B cell (primary cell): ENCODE results near the gene DHX36. TPM values are rescaled to one million over a fixed set of nuclear protein-coding genes. Genes with fewer than 3 reads are reported as not detected.

Experiments
- ATAC-seq: fragments of 200-7000 bp; cut with Tn5 transposase; one replicate; pipeline ENCODE4 v1.10.0; 2021; ENCODE audit warnings: low read depth, mild to moderate bottlenecking, moderate number of reproducible peaks, moderate library complexity
- CTCF ChIA-PET: fragments of 350-600 bp; sonication (Branson Sonifier 250); formaldehyde crosslinking; loops from one replicate; lab custom pipeline; 2021; ENCODE audit warnings: antibody characterized with exemption, inconsistent platforms; lab: Charles Lee
- POLR2A ChIA-PET: fragments of 350-600 bp; sonication (Branson Sonifier 250); formaldehyde crosslinking; loops from one replicate; lab custom pipeline; 2021; ENCODE audit warnings: antibody characterized with exemption; lab: Charles Lee
- DNase-seq: peaks from one replicate; pipeline ENCODE4 v3.0.0; 2013
- H2AFZ ChIP-seq: 2 replicates; pipeline ENCODE4 v1.6.1; 2012; ENCODE audit warnings: mild to moderate bottlenecking, low read depth, low read length; ENCODE audit not compliant: insufficient read depth, poor library complexity, severe bottlenecking
- H3K27ac ChIP-seq, 2 donors: 1 replicate in 1 of 2; 2 replicates in 1 of 2; pipeline ENCODE4 v1.5.1; 2012 to 2013; ENCODE audit warnings: low read length in 2 of 2, mild to moderate bottlenecking in 2 of 2, moderate library complexity in 1 of 2
- H3K27me3 ChIP-seq, 4 experiments: fragments of 200-600 bp in 1 of 4; sonication (generic) in 1 of 4; replicated peaks in 1 of 4; 1 replicate in 2 of 4; 2 replicates in 2 of 4; pipeline versions ENCODE4 v1.6.1 to v1.7.0; 2013 to 2016; ENCODE audit warnings: low read length in 3 of 4, mild to moderate bottlenecking in 2 of 4, mixed read lengths in 1 of 4, moderate library complexity in 1 of 4; ENCODE audit not compliant: insufficient read depth in 4 of 4, control insufficient read depth in 3 of 4; ENCODE audit errors: control extremely low read depth in 1 of 4
- H3K36me3 ChIP-seq, 2 experiments: replicated peaks in 1 of 2; 1 replicate in 1 of 2; 2 replicates in 1 of 2; pipeline versions ENCODE4 v1.6.1 to v1.7.1; 2013; ENCODE audit warnings: low read length in 1 of 2; ENCODE audit not compliant: insufficient read depth in 2 of 2, control insufficient read depth in 1 of 2; ENCODE audit errors: control extremely low read depth in 1 of 2, extremely low read depth in 1 of 2
- H3K4me1 ChIP-seq, 2 donors: fragments of 200-600 bp in 1 of 2; sonication (generic) in 1 of 2; 1 replicate in 1 of 2; 2 replicates in 1 of 2; pipeline versions ENCODE4 v1.5.1 to v1.6.1; 2013 to 2017; ENCODE audit warnings: low read length in 2 of 2; ENCODE audit not compliant: control insufficient read depth in 2 of 2, insufficient read depth in 2 of 2
- H3K4me2 ChIP-seq: replicated peaks from 2 replicates; pipeline ENCODE3; 2012; ENCODE audit warnings: mild to moderate bottlenecking, low read depth, low read length; ENCODE audit not compliant: poor library complexity, severe bottlenecking
- H3K4me3 ChIP-seq, 5 experiments: fragments of 200-600 bp in 1 of 5; sonication (generic) in 1 of 5; 1 replicate in 3 of 5; 2 replicates in 2 of 5; pipeline versions ENCODE4 v1.5.1 to v1.7.0; 2011 to 2016; ENCODE audit warnings: low read length in 4 of 5, mild to moderate bottlenecking in 4 of 5, low read depth in 2 of 5, control low read depth in 1 of 5, moderate library complexity in 1 of 5; ENCODE audit not compliant: insufficient read depth in 1 of 5; ENCODE audit errors: control extremely low read depth in 1 of 5, extremely low read depth in 1 of 5
- H3K79me2 ChIP-seq: fragments of 200-600 bp; sonication (generic); one replicate; pipeline ENCODE4 v1.6.0; 2016; ENCODE audit warnings: low read length; ENCODE audit not compliant: control insufficient read depth, insufficient read depth
- H3K9ac ChIP-seq: fragments of 200-600 bp; sonication (generic); 2 replicates; pipeline ENCODE4 v1.6.1; 2017; ENCODE audit warnings: mild to moderate bottlenecking, low read length, moderate library complexity
- H3K9me3 ChIP-seq, 3 donors: one replicate each; pipeline versions ENCODE4 v1.6.1 to v1.7.1; 2013; ENCODE audit warnings: low read length in 2 of 3; ENCODE audit not compliant: control insufficient read depth in 2 of 3, insufficient read depth in 1 of 3; ENCODE audit errors: control extremely low read depth in 1 of 3
- H4K20me1 ChIP-seq: 2 replicates; pipeline ENCODE4 v1.6.0; 2012; ENCODE audit warnings: mild to moderate bottlenecking, low read length; ENCODE audit not compliant: insufficient read depth, control insufficient read depth, poor library complexity, severe bottlenecking
- H3K27ac Mint-ChIP-seq: one replicate; pipeline ENCODE4 v1.8.0; 2021; ENCODE audit warnings: mixed read lengths
- H3K27me3 Mint-ChIP-seq: one replicate; pipeline ENCODE4 v1.8.0; 2021; ENCODE audit warnings: mixed read lengths
- H3K4me1 Mint-ChIP-seq: one replicate; pipeline ENCODE4 v1.8.0; 2021; ENCODE audit warnings: mixed read lengths
- H3K4me3 Mint-ChIP-seq: one replicate; pipeline ENCODE4 v1.8.0; 2021; ENCODE audit warnings: mixed read lengths
- H3K9me3 Mint-ChIP-seq: one replicate; pipeline ENCODE4 v1.8.0; 2022; ENCODE audit warnings: mixed read lengths; ENCODE audit not compliant: insufficient read depth
- EZH2 ChIP-seq: IDR thresholded peaks from 2 replicates; pipeline ENCODE4 v1.6.1; 2012; ENCODE audit warnings: borderline replicate concordance, low read depth, mild to moderate bottlenecking, moderate library complexity, low read length; ENCODE audit not compliant: insufficient read depth, poor library complexity, severe bottlenecking
- WGBS: methylation state at CpG from one replicate; pipeline ENCODE4 v1.1.5; 2013; ENCODE audit warnings: missing lambda C conversion rate; ENCODE audit not compliant: insufficient coverage; 5-methylcytosine and 5-hydroxymethylcytosine counted together
- intact Hi-C: fragments of 100-400 bp; cut with micrococcal nuclease; formaldehyde crosslinking; loops from one replicate; pipeline ENCODE4 v1.10.0; 2022
- polyA plus RNA-seq: library from polyadenylated mRNA; depleted of rRNA; stranded (reverse); fragments of >200 nt; gene quantifications from 2 replicates; pipeline ENCODE4 v1.2.3, GENCODE V29; 2012
- total RNA-seq, 2 donors: library from RNA; stranded (reverse); fragments of 120-200 nt in 1 of 2; gene quantifications; 1 replicate in 1 of 2; 2 replicates in 1 of 2; pipeline versions ENCODE4 v1.2.3 to v1.2.4, GENCODE V29; 2013 to 2022
- TF ChIP-seq, protein P1 (sequence below): fragments of 200-600 bp; IDR thresholded peaks from one replicate; pipeline ENCODE4 v1.8.0; 2022; ENCODE audit warnings: antibody characterized with exemption, mild to moderate bottlenecking

DHX36 gene
- total and polyA plus RNA-seq, 2 donors (not counting 1 experiment from before 2014, with no cell fraction given): 33.4 to 113 TPM

DNA sequence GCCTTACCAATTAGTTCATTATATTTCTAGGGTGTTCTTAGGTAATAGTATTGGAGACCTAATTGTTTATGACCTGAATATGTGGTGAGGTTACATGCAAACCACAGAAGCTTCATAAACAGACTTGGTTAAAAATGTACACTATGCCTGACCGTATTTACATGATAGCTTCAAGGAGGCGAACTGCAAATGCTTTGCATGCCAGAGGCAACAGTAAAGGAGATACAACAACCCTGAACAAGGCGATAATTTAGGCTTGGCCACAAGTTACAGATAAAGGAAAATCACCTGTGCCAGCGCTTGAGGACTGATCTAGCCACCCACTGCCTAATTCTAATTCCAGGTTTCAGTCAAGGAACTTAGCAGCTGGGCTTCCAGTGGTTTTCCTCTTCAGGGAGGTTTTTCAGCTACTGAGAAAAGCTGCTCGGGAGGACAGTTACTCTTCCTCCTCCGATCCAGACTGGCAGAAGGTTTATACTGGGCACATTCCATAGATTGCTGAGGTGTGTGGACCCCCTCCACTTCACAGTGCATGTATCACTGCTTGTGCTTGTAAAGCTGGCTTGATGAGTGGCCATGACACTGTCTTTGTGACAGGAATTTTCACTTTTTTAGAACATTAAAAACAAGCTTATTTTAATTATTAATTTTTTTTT lies 95.6 kb downstream of the DHX36 start:
- Histone ChIP-seq H3K79me2 (no peaks in the 10 kb centered on the region), H3K27me3 (peaks cover 0 to 3% (median 0%) of the 10 kb centered on the region in 4 experiments), H3K9me3 (no peaks in the 10 kb centered on the region), H3K4me3 (no peak overlapping the region), H4K20me1 (no peaks in the 10 kb centered on the region), H3K36me3 (no peaks in the 10 kb centered on the region), H2AFZ (no peak overlapping the region), H3K4me2 (no peak overlapping the region), H3K27ac (no peak overlapping the region), H3K9ac (no peak overlapping the region), H3K4me1 (no peaks in the 10 kb centered on the region)
- H3K4me3 Mint-ChIP-seq: no peak overlapping the region
- H3K9me3 Mint-ChIP-seq: no peaks in the 10 kb centered on the region
- TF ChIP-seq, protein P1, sequence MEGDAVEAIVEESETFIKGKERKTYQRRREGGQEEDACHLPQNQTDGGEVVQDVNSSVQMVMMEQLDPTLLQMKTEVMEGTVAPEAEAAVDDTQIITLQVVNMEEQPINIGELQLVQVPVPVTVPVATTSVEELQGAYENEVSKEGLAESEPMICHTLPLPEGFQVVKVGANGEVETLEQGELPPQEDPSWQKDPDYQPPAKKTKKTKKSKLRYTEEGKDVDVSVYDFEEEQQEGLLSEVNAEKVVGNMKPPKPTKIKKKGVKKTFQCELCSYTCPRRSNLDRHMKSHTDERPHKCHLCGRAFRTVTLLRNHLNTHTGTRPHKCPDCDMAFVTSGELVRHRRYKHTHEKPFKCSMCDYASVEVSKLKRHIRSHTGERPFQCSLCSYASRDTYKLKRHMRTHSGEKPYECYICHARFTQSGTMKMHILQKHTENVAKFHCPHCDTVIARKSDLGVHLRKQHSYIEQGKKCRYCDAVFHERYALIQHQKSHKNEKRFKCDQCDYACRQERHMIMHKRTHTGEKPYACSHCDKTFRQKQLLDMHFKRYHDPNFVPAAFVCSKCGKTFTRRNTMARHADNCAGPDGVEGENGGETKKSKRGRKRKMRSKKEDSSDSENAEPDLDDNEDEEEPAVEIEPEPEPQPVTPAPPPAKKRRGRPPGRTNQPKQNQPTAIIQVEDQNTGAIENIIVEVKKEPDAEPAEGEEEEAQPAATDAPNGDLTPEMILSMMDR: no peak
- TF ChIP-seq EZH2: no peak
- peaks cover 6% of the 10 kb centered on the region for H3K27me3 Mint-ChIP-seq
- DNase-seq (no peak), ATAC-seq (no peak)
- ChIA-PET CTCF (no interaction called here), POLR2A (no interaction called here)
- no peak overlapping the region for H3K27ac Mint-ChIP-seq
- WGBS: 95% methylated on average over 6 of the region's 6 CpGs
- no peaks in the 10 kb centered on the region for H3K4me1 Mint-ChIP-seq
- intact Hi-C loops: no loop called here

DNA sequence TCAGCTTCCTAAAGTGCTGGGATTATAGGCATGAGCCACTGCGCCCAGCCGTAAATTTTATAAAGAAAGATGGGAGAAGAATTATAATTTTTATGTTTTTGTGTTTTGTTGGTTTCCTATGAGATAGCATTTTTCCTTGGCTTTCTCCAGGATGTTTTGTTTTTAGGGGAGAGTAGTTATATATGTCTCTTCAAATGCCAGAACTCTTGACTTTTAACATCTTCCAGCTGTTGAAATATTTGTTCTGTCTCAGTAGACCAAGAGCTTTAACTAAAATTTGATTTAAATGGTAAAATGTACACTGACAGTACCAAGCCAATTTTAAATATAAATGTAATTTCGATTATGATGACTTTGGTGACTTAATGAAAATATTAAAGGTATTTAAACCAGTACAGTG lies 96.8 kb downstream of the DHX36 start:
- Mint-ChIP-seq H3K27me3 (no peaks in the 10 kb centered on the region), H3K4me1 (no peaks in the 10 kb centered on the region), H3K27ac (no peak overlapping the region), H3K4me3 (no peak overlapping the region), H3K9me3 (no peaks in the 10 kb centered on the region)
- Histone ChIP-seq H3K27ac (no peak overlapping the region), H3K4me1 (no peaks in the 10 kb centered on the region), H3K4me3 (no peak overlapping the region), H3K36me3 (no peaks in the 10 kb centered on the region), H3K27me3 (peaks cover 0 to 3% (median 0%) of the 10 kb centered on the region in 4 experiments), H3K4me2 (no peak overlapping the region), H3K9ac (no peak overlapping the region), H2AFZ (no peak overlapping the region), H4K20me1 (no peaks in the 10 kb centered on the region), H3K79me2 (no peaks in the 10 kb centered on the region), H3K9me3 (no peaks in the 10 kb centered on the region)
- CTCF ChIA-PET: interaction anchor here (0.7 kb wide), 1 partner anchor 26 kb away, joined by 3 read pairs; no protein-coding TSS in a partner anchor
- intact Hi-C loops: no loop called here
- TF ChIP-seq EZH2: no peak
- TF ChIP-seq, protein P1: no peak
- DNase-seq: no peak
- POLR2A ChIA-PET: no interaction called here
- 100% methylated on average over 2 of the region's 3 CpGs for WGBS
- no peak for ATAC-seq
